22Rv1 (cell line): Measurements from ENCODE around the gene MGAT5.

Experiments
- H3K27ac ChIP-seq: fragments of 450-650 bp; 2 replicates; pipeline ENCODE4 v1.5.1; 2017
- CTCF ChIP-seq: fragments of 450-650 bp; IDR thresholded peaks from 2 replicates; pipeline ENCODE4 v1.5.1; 2017; ENCODE audit warnings: mild to moderate bottlenecking
- ZFX ChIP-seq: fragments of 450-650 bp; IDR thresholded peaks from 2 replicates; pipeline ENCODE4 v1.6.1; 2017; ENCODE audit warnings: antibody characterized with exemption, borderline replicate concordance

MGAT5 gene

GRCh38 chr2:134453476-134453875 is 199.6 kb downstream of the MGAT5 start:
- TF ChIP-seq ZFX (no peak), CTCF (no peak)

GRCh38 chr2:134453973-134454372 is 200.1 kb downstream of the MGAT5 start:
- TF ChIP-seq CTCF = no peak
- TF ChIP-seq ZFX = no peak
- H3K27ac ChIP-seq = no peak overlapping the region

More at GRCh38 chr2:134453476-134453875, 199.6 kb downstream of the MGAT5 start:
- no peak overlapping the region for H3K27ac ChIP-seq

- no peak overlapping the region for H3K27ac ChIP-seq
- TF ChIP-seq CTCF (no peak), ZFX (no peak)
Observed at GRCh38 chr2:134454426-134454825, 200.6 kb downstream of the MGAT5 start.

- no peak overlapping the region for H3K27ac ChIP-seq
- no peak for TF ChIP-seq CTCF
- TF ChIP-seq ZFX = no peak
Observed at GRCh38 chr2:134454931-134455330, 201.1 kb downstream of the MGAT5 start.

- TF ChIP-seq ZFX (no peak), CTCF (no peak)
- H3K27ac ChIP-seq = no peak overlapping the region
Observed at GRCh38 chr2:134455426-134455825, 201.6 kb downstream of the MGAT5 start.

GRCh38 chr2:134457353-134457752 is 203.5 kb downstream of the MGAT5 start:
- TF ChIP-seq ZFX (no peak), CTCF (no peak)
- no peak overlapping the region for H3K27ac ChIP-seq

- H3K27ac ChIP-seq = no peak overlapping the region
- TF ChIP-seq CTCF (no peak), ZFX (no peak)
Observed at GRCh38 chr2:134457765-134458472, 204.0 kb downstream of the MGAT5 start.
